ENCODE measurements around the gene SH2D7.

SH2D7 gene

DNA sequence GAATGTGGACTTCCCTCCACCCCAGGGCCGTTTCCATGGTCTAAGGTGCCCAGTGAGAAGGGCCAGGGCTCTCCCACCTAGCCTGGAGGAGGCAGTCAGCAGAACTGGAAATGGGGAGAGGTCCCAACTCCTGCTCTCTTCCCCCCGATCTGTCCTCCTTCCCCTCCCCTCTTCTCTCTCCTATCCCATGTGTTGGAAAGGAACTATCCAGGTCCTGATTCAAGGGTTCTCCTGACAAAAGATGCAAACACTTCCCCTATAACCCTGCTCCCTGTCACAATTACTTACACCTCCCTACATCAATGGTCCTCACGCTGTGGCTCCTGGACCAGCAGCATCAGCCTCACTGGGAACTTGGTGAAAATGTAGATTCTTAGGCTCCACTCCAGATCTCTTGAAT is 32.9 kb downstream of the SH2D7 start:
- no peak for DNase-seq (ENCODE audit: extremely low spot score)
- TF ChIP-seq, protein P1, sequence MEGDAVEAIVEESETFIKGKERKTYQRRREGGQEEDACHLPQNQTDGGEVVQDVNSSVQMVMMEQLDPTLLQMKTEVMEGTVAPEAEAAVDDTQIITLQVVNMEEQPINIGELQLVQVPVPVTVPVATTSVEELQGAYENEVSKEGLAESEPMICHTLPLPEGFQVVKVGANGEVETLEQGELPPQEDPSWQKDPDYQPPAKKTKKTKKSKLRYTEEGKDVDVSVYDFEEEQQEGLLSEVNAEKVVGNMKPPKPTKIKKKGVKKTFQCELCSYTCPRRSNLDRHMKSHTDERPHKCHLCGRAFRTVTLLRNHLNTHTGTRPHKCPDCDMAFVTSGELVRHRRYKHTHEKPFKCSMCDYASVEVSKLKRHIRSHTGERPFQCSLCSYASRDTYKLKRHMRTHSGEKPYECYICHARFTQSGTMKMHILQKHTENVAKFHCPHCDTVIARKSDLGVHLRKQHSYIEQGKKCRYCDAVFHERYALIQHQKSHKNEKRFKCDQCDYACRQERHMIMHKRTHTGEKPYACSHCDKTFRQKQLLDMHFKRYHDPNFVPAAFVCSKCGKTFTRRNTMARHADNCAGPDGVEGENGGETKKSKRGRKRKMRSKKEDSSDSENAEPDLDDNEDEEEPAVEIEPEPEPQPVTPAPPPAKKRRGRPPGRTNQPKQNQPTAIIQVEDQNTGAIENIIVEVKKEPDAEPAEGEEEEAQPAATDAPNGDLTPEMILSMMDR (IDR thresholded peaks at IDR 0.05; ENCODE audit: control extremely low read depth, extremely low read depth, low read depth, missing control alignments) = no peak
- ChIA-PET POLR2A (no interaction called here), CTCF (interaction anchor here (1.6 to 11.3 kb wide), 4 partner anchors 13 to 121 kb away, joined by 3 to 193 read pairs (median 18); no protein-coding TSS in a partner anchor)

DNA sequence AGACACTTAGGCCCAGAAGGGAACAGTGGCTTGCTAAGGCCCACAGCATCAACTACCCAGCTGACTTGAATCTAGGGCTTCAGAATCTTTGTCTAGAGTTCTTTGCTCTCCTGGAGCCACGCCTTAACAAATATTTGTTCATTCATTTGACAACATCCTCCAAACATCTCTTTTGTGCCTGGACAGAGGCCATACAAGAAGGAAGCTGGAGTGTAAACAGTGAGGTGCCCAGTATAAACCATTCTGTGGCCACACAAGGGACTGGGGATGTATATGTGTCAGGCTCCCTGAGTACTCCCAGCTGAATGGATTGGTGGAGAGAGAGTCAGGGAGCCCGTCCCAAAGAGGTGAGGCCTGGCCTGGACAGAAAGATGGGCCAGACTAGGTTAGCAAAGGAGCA is 35.5 kb downstream of the SH2D7 start:
- POLR2A ChIA-PET = no interaction called here
- no peak for DNase-seq (ENCODE audit: extremely low spot score)
- CTCF ChIA-PET = interaction anchor here (1.1 to 11.3 kb wide), 8 partner anchors 11 to 218 kb away, joined by 3 to 193 read pairs (median 7); no protein-coding TSS in a partner anchor
- TF ChIP-seq, protein P1 (IDR thresholded peaks at IDR 0.05; ENCODE audit: control extremely low read depth, extremely low read depth, low read depth, missing control alignments) = no peak

DNA sequence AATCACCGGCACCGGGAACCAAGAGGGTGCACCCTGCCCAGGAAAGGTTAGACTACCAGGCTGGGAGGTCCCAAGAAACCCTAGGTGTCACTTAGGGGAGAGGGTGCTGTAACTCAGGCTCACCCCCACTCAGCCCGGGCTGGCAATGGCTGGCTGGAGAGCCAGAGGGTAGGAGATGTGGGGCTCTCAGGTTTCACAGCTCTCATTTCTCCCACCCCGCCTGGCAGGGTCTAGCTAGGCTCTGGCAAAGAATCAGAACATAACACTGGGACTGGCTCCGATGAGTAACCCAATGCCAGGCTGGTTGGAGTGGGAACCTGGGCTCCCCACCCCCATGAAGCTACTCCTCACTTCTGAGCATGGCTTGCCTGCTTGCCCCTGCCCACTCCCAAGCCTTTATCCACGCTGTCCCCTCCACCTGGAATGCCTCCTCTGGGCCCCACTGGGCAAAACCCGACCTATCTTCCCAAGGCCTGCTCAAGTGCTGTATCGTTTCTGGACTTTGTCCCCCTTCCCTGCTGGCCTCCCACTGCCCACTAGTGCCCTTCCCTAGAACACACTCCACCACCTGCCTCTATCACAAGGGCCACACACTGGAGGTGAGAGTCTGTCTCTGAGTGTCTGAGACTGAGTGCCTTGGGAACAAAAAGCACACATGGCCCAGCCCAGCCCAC is 36.9 kb downstream of the SH2D7 start:
- CTCF ChIA-PET = interaction anchor here (0.6 to 11.3 kb wide), 8 partner anchors 10 to 170 kb away, joined by 3 to 193 read pairs (median 8); no protein-coding TSS in a partner anchor
- POLR2A ChIA-PET = no interaction called here
- no peak for DNase-seq (ENCODE audit: extremely low spot score)
- TF ChIP-seq, protein P1 (IDR thresholded peaks at IDR 0.05; ENCODE audit: control extremely low read depth, extremely low read depth, low read depth, missing control alignments) = no peak

DNA sequence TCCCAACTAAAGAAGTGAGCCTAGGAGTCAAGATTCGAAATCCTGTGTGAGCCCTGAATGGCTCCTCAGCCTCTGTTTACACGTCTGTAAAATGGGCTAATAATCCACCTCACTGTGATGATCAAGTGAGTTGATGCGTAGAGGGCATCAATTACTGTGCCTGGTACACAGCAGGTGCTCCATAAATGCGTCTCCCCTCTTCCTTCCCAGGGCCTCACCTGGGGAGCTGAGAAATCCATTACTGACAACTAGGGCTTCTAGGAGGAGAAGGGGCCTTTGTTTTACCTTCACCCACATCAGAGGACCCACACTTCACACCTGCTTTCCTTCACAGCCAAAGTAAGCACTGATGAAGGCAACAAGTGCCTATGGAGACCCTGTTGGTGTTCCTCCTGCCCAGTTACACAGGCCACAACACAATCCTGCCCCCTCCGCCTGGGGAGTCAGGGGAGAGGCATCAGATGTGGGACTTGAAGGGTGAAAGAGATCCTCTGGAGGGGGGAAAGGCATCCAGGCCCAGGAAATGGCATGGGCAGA is 37.5 kb downstream of the SH2D7 start:
- CTCF ChIA-PET = interaction anchor here (0.9 to 11.3 kb wide), 21 partner anchors 9 to 171 kb away, joined by 3 to 193 read pairs (median 8); partner anchors contain the start of gene IDH3A
- TF ChIP-seq, protein P1 (IDR thresholded peaks at IDR 0.05; ENCODE audit: control extremely low read depth, extremely low read depth, low read depth, missing control alignments) = no peak
- POLR2A ChIA-PET = no interaction called here
- DNase-seq (ENCODE audit: extremely low spot score) = no peak

DNA sequence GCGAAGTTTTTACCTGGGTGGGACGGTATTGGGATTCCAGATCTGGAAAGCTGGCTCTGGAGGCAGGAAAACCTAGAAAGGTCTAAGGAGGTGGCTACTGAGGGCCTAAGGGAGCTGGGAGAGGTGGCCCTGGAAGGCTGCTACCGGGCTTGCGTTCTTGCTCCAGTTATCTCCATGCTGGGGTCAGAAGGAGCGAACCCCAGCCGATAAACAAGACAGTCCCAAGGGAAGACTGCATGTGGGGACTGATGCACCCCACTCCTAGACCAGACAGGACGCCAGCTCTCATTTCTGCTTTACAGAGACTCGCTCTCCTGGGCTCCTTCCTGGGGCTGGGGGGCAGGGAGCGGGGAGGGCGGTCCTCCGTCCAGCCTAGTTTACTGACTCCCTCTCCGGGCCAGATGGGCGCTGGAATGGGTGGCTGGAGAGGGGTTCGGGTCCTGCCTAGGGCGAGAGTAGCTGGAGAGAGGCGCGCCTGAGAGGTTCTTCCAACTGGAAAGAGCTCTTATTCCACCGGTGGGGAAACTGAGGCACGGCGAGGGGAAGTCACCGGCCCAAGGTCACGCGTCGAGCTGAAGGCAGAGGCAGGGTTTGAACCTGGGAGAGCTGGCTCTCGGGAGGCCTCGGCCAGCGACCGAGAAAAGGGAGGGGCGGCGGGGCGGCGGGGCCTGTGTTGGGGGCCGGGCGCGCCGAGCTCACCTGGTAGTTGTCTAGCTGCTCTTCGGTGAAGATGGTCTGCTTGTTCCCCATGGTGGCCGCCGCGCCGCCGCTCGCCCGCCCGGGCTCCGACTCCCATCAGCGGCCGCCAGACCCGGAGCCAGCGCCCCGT is 38.3 kb downstream of the SH2D7 start:
- TF ChIP-seq, protein P1 (IDR thresholded peaks at IDR 0.05; ENCODE audit: control extremely low read depth, extremely low read depth, low read depth, missing control alignments) = no peak
- DNase-seq (ENCODE audit: extremely low spot score) = no peak
- ChIA-PET CTCF (interaction anchor here (0.6 to 11.3 kb wide), 30 partner anchors 8 to 292 kb away, joined by 3 to 193 read pairs (median 5); partner anchors contain the start of gene IDH3A), POLR2A (interaction anchor here (1.8 kb wide), 1 partner anchor 135 kb away, joined by 7 read pairs; the partner anchor contains the start of gene DNAJA4)

Data from GM10248 (cell line).